ENCODE measurements around the gene SFTPA1.
"Not testable (repeated sequence)": the region's sequence is repeated elsewhere in the genome, so short reads cannot be mapped to it uniquely, and the experiment has no call there.

The SFTPA1 gene

GRCh38 chr10:79610601-79611191 lies at the start of gene SFTPA1:
Gene SFTPA1, plus strand, starts transcription at chr10:79610939. Its CDS starts 887 bp downstream, at chr10:79611826.
- FAIRE-seq = no peak

GRCh38 chr10:79561257-79561656 lies 49.5 kb upstream of the SFTPA1 start:
- FAIRE-seq = no peak

GRCh38 chr10:79562135-79562756 lies 48.5 kb upstream of the SFTPA1 start:
- FAIRE-seq = no peak

GRCh38 chr10:79563426-79563825 lies 47.3 kb upstream of the SFTPA1 start:
- FAIRE-seq = no peak

GRCh38 chr10:79570624-79571023 lies 40.1 kb upstream of the SFTPA1 start:
- FAIRE-seq = not testable (repeated sequence)

GRCh38 chr10:79579361-79579760 lies 31.4 kb upstream of the SFTPA1 start:
- no peak for FAIRE-seq

GRCh38 chr10:79581044-79581443 lies 29.7 kb upstream of the SFTPA1 start:
- no peak for FAIRE-seq

- FAIRE-seq = no peak
These were observed 28.6 kb upstream of the SFTPA1 start for GRCh38 chr10:79582096-79582495.

- not testable (repeated sequence) for FAIRE-seq
These were observed 27.8 kb upstream of the SFTPA1 start for GRCh38 chr10:79582954-79583353.

GRCh38 chr10:79583488-79584024 lies 27.2 kb upstream of the SFTPA1 start:
- FAIRE-seq = no peak

- no peak for FAIRE-seq
These were observed 24.7 kb upstream of the SFTPA1 start for GRCh38 chr10:79585870-79586527.

GRCh38 chr10:79586933-79587332 lies 23.8 kb upstream of the SFTPA1 start:
- FAIRE-seq = no peak

GRCh38 chr10:79588800-79589199 lies 21.9 kb upstream of the SFTPA1 start:
- no peak for FAIRE-seq

- FAIRE-seq = no peak
These were observed 17.4 kb upstream of the SFTPA1 start for GRCh38 chr10:79593377-79593776.

GRCh38 chr10:79594565-79594964 lies 16.2 kb upstream of the SFTPA1 start:
- not testable (repeated sequence) for FAIRE-seq

GRCh38 chr10:79595510-79595909 lies 15.2 kb upstream of the SFTPA1 start:
- no peak for FAIRE-seq

- FAIRE-seq = not testable (repeated sequence)
These were observed 11.1 kb upstream of the SFTPA1 start for GRCh38 chr10:79599644-79600043.

- FAIRE-seq = no peak
These were observed 8.8 kb upstream of the SFTPA1 start for GRCh38 chr10:79601939-79602338.

- FAIRE-seq = no peak
These were observed 7.8 kb upstream of the SFTPA1 start for GRCh38 chr10:79602953-79603352.

GRCh38 chr10:79604294-79604693 lies 6.4 kb upstream of the SFTPA1 start:
- no peak for FAIRE-seq

- no peak for FAIRE-seq
These were observed 5.4 kb upstream of the SFTPA1 start for GRCh38 chr10:79605308-79605707.

GRCh38 chr10:79608505-79609375 lies 2.0 kb upstream of the SFTPA1 start:
- FAIRE-seq = no peak

Data from G401.6 (cell line).